Measurements from ENCODE around the gene CCHCR1. TPM values are rescaled to one million over a fixed set of nuclear protein-coding genes. Genes with fewer than 3 reads are reported as not detected.

The CCHCR1 gene
- total RNA-seq, 2 donors from 2014 or later, result 11.1 to 31.6 TPM

DNA sequence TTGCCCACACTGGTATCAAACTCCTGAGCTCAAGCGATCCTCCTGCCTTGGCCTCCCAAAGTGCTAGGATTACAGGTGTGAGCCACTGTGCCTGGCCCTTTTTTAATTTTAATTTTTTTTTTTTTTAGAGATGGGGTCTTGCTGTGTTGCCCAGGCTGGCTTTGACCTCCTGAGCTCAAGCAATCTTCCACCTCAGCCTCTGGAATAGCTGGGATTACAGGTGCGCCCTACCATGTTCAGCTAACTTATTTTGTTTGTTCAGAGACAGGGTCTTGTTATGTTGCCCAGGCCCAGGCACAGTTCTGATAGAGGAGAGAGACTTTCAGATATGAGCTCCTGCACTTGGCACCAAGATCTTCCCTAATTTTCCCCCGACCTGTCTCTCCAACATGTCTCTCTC is 26.9 kb downstream of the CCHCR1 start:
- Histone ChIP-seq H3K4me1 (ENCODE audit: control insufficient read depth in 1 of 2, low read depth in 2 of 2) (no peaks in the 10 kb centered on the region), H3K27ac (no peak overlapping the region), H3K4me3 (no peak overlapping the region), H3K36me3 (no peaks in the 10 kb centered on the region), H3K9me3 (no peaks in the 10 kb centered on the region), H3K27me3 (replicated peaks; ENCODE audit: insufficient read depth) (no peaks in the 10 kb centered on the region)
- DNase-seq (ENCODE audit: low spot score) (no peak), ATAC-seq (ENCODE audit: insufficient number of reproducible peaks, low FRiP score, low read depth) (no peak)
- no peak for TF ChIP-seq CTCF (IDR thresholded peaks at IDR 0.05)

DNA sequence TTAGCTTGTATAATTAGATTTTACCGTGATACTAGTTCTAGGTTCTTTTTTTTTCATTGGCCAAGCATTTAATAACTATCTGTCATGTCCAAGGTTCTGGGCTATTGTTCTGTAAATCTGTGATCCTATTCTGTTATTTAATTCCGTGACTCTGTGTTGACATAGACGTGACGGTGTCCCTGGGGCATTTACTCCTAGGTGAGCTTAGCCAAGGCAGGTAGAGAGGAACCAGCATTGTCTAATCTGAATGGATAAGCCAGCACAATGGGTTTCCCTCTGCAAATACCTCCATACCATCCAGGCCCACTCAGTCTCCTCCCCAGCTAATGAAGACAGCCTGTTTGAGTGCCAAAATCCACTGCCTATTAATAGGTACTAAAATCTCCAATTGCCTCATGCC is 28.5 kb downstream of the CCHCR1 start:
- ATAC-seq (ENCODE audit: insufficient number of reproducible peaks, low FRiP score, low read depth) (no peak), DNase-seq (ENCODE audit: low spot score) (no peak)
- H3K27ac ChIP-seq, result no peak overlapping the region
- H3K36me3 ChIP-seq, result no peaks in the 10 kb centered on the region
- H3K4me3 ChIP-seq, result no peak overlapping the region
- no peaks in the 10 kb centered on the region for H3K4me1 ChIP-seq (ENCODE audit: control insufficient read depth in 1 of 2, low read depth in 2 of 2)
- H3K9me3 ChIP-seq, result no peaks in the 10 kb centered on the region
- no peaks in the 10 kb centered on the region for H3K27me3 ChIP-seq (replicated peaks; ENCODE audit: insufficient read depth)
- TF ChIP-seq CTCF (IDR thresholded peaks at IDR 0.05), result no peak

DNA sequence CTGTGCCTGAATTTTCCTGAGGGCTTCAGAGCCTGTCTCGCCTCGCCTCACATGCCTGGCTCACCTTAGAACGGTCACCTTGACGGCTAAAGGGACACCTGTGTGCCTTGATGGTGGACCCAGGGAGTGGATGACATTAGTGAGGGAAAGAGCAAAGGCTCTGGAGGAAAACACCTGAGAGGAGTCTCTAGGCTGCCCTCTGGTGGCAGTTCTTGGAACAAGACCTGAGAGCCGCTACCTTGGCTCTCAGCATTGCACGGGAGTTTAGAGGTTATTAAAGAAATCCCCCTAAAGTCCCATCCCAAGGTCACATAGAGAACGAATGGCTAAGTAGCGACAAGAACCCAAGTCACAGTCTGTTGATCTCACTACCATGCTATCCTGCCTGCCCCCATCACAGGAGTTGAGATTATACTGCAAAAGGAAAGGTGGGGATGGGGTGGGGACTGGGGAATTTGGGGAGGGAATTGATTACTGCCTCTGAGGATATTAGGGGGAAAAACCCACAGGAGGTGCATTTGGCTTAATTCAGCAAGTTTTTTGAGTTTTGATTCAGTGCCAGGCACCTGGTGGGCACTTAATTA is 29.4 kb downstream of the CCHCR1 start:
- no peak overlapping the region for H3K27ac ChIP-seq
- DNase-seq (ENCODE audit: low spot score) (no peak), ATAC-seq (ENCODE audit: insufficient number of reproducible peaks, low FRiP score, low read depth) (no peak)
- peak; percentile 90 for TF ChIP-seq CTCF (IDR thresholded peaks at IDR 0.05)
- peaks cover 1 to 6% of the 10 kb centered on the region in 2 donors for H3K4me1 ChIP-seq (ENCODE audit: control insufficient read depth in 1 of 2, low read depth in 2 of 2)
- no peaks in the 10 kb centered on the region for H3K9me3 ChIP-seq
- no peak overlapping the region for H3K4me3 ChIP-seq
- no peaks in the 10 kb centered on the region for H3K27me3 ChIP-seq (replicated peaks; ENCODE audit: insufficient read depth)
- H3K36me3 ChIP-seq, result no peaks in the 10 kb centered on the region

GRCh38 chr6:31126396-31127175 is 31.0 kb downstream of the CCHCR1 start:
- Histone ChIP-seq H3K27ac (no peak overlapping the region), H3K4me3 (no peak overlapping the region), H3K27me3 (replicated peaks; ENCODE audit: insufficient read depth) (no peaks in the 10 kb centered on the region), H3K9me3 (no peaks in the 10 kb centered on the region), H3K36me3 (no peaks in the 10 kb centered on the region), H3K4me1 (ENCODE audit: control insufficient read depth in 1 of 2, low read depth in 2 of 2) (peaks cover 10 to 17% of the 10 kb centered on the region in 2 donors)
- no peak for TF ChIP-seq CTCF (IDR thresholded peaks at IDR 0.05)
- no peak for DNase-seq (ENCODE audit: low spot score)
- no peak for ATAC-seq (ENCODE audit: insufficient number of reproducible peaks, low FRiP score, low read depth)

GRCh38 chr6:31125586-31126363 is 31.8 kb downstream of the CCHCR1 start:
- TF ChIP-seq CTCF (IDR thresholded peaks at IDR 0.05), result no peak
- ATAC-seq (ENCODE audit: insufficient number of reproducible peaks, low FRiP score, low read depth) (no peak), DNase-seq (ENCODE audit: low spot score) (no peak)
- Histone ChIP-seq H3K4me3 (no peak overlapping the region), H3K27me3 (replicated peaks; ENCODE audit: insufficient read depth) (no peaks in the 10 kb centered on the region), H3K27ac (no peak overlapping the region), H3K9me3 (no peaks in the 10 kb centered on the region), H3K36me3 (no peaks in the 10 kb centered on the region), H3K4me1 (ENCODE audit: control insufficient read depth in 1 of 2, low read depth in 2 of 2) (peaks cover 10 to 17% of the 10 kb centered on the region in 2 donors)

All from thoracic aorta (tissue), 2 donors.